Astrocyte (in vitro differentiated cells and primary cell): Measurements from ENCODE around the gene GDF15. TPM values are rescaled to one million over a fixed set of nuclear protein-coding genes. Genes with fewer than 3 reads are reported as not detected.

Experiments used
- DNase-seq: peaks from one replicate; pipeline ENCODE4 v3.0.0-alpha.2; 2010; ENCODE audit warnings: low read depth
- FAIRE-seq: peaks from 2 replicates; lab custom pipeline; 2011; peaks lifted over from hg19 to GRCh38; lab: Jason Lieb, UNC
- H2AFZ ChIP-seq: 2 replicates; pipeline ENCODE4 v1.6.0; 2012; ENCODE audit warnings: low read depth, low read length, inconsistent platforms
- H3K27ac ChIP-seq: 2 replicates; pipeline ENCODE4 v1.5.1; 2011; ENCODE audit warnings: low read depth, low read length, inconsistent platforms
- H3K27me3 ChIP-seq: 2 replicates; pipeline ENCODE4 v1.6.0; 2011; ENCODE audit warnings: low read length, inconsistent platforms; ENCODE audit not compliant: insufficient read depth
- H3K36me3 ChIP-seq: 2 replicates; pipeline ENCODE4 v1.5.1; 2011; ENCODE audit warnings: low read length, inconsistent platforms; ENCODE audit not compliant: insufficient read depth
- H3K4me1 ChIP-seq: 2 replicates; pipeline ENCODE4 v1.5.1; 2011; ENCODE audit warnings: low read length, inconsistent platforms; ENCODE audit not compliant: insufficient read depth
- H3K4me2 ChIP-seq: 2 replicates; pipeline ENCODE4 v1.6.0; 2012; ENCODE audit warnings: low read length, inconsistent platforms
- H3K4me3 ChIP-seq: 2 replicates; pipeline ENCODE4 v1.5.1; 2011; ENCODE audit warnings: low read depth, mild to moderate bottlenecking, low read length, inconsistent platforms; ENCODE audit not compliant: insufficient read depth
- H3K79me2 ChIP-seq: 2 replicates; pipeline ENCODE4 v1.6.0; 2012; ENCODE audit warnings: mild to moderate bottlenecking, low read length, inconsistent platforms; ENCODE audit not compliant: insufficient read depth
- H3K9ac ChIP-seq: 2 replicates; pipeline ENCODE4 v1.6.0; 2012; ENCODE audit warnings: mild to moderate bottlenecking, low read length, inconsistent platforms
- H3K9me3 ChIP-seq: 2 replicates; pipeline ENCODE4 v1.5.1; 2012; ENCODE audit warnings: low read depth, mild to moderate bottlenecking, low read length, inconsistent platforms; ENCODE audit not compliant: insufficient read depth
- H4K20me1 ChIP-seq: 2 replicates; pipeline ENCODE4 v1.6.0; 2012; ENCODE audit warnings: low read length, inconsistent platforms; ENCODE audit not compliant: insufficient read depth
- H3K27ac Mint-ChIP-seq: one replicate; pipeline ENCODE4 v1.8.0; 2021; ENCODE audit warnings: mild to moderate bottlenecking, mixed read lengths; ENCODE audit not compliant: unreplicated experiment
- H3K27me3 Mint-ChIP-seq: one replicate; pipeline ENCODE4 v1.8.0; 2021; ENCODE audit warnings: low read depth, mixed read lengths; ENCODE audit not compliant: unreplicated experiment
- H3K36me3 Mint-ChIP-seq: one replicate; pipeline ENCODE4 v1.8.0; 2021; ENCODE audit warnings: low read depth, mixed read lengths; ENCODE audit not compliant: unreplicated experiment
- H3K4me1 Mint-ChIP-seq: one replicate; pipeline ENCODE4 v1.8.0; 2021; ENCODE audit warnings: low read depth, mixed read lengths; ENCODE audit not compliant: unreplicated experiment
- H3K4me3 Mint-ChIP-seq: one replicate; pipeline ENCODE4 v1.8.0; 2021; ENCODE audit warnings: mild to moderate bottlenecking, moderate library complexity, mixed read lengths; ENCODE audit not compliant: unreplicated experiment
- H3K9me3 Mint-ChIP-seq: one replicate; pipeline ENCODE4 v1.8.0; 2021; ENCODE audit warnings: mild to moderate bottlenecking, mixed read lengths; ENCODE audit not compliant: unreplicated experiment
- EZH2 ChIP-seq: IDR thresholded peaks from 2 replicates; pipeline ENCODE4 v1.6.1; 2012; ENCODE audit warnings: mild to moderate bottlenecking, low read length, inconsistent platforms; ENCODE audit not compliant: insufficient read depth
- total RNA-seq: library from RNA; stranded (reverse); gene quantifications from 2 replicates; pipeline ENCODE4 v1.2.1, GENCODE V29; 2021
- TF ChIP-seq, protein P1 (sequence below): IDR thresholded peaks from 2 replicates; pipeline ENCODE4 v1.5.1; 2011; ENCODE audit warnings: low read depth, mild to moderate bottlenecking, inconsistent platforms, low read length, moderate library complexity; ENCODE audit not compliant: insufficient read depth

Gene GDF15
- total RNA-seq, 1 donor from 2014 or later: 23.2 TPM

DNA sequence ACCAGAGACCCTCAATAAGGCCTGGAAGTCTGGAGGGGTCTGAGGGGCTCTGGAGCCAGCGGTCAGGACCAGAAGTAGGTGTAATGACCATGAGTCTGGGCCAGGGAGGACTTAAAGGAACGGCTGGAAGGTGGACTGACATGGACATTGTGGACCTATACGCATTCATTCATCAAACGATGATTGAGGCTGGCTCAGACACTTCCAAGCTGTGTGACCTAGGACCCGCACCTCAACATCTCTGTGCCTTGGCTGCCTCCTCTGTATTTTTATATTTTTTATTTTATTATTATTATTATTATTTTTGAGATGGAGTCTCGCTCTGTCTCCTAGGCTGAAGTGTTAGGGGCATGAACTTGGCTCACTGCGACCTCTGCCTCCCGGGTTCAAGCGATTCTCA is 20.8 kb downstream of the GDF15 start:
- Histone ChIP-seq H3K36me3 (no peaks in the 10 kb centered on the region), H3K4me2 (no peak overlapping the region), H3K27me3 (no peaks in the 10 kb centered on the region), H3K4me1 (no peaks in the 10 kb centered on the region), H3K9ac (no peak overlapping the region), H3K79me2 (no peaks in the 10 kb centered on the region), H4K20me1 (no peaks in the 10 kb centered on the region), H3K27ac (no peak overlapping the region), H2AFZ (no peak overlapping the region), H3K4me3 (no peak overlapping the region), H3K9me3 (no peaks in the 10 kb centered on the region)
- Mint-ChIP-seq H3K27ac (no peak overlapping the region), H3K4me3 (no peak overlapping the region), H3K9me3 (no peaks in the 10 kb centered on the region), H3K36me3 (no peaks in the 10 kb centered on the region), H3K4me1 (peaks cover 2% of the 10 kb centered on the region), H3K27me3 (peaks cover 7% of the 10 kb centered on the region)
- FAIRE-seq (no peak), DNase-seq (no peak)
- TF ChIP-seq, protein P1, sequence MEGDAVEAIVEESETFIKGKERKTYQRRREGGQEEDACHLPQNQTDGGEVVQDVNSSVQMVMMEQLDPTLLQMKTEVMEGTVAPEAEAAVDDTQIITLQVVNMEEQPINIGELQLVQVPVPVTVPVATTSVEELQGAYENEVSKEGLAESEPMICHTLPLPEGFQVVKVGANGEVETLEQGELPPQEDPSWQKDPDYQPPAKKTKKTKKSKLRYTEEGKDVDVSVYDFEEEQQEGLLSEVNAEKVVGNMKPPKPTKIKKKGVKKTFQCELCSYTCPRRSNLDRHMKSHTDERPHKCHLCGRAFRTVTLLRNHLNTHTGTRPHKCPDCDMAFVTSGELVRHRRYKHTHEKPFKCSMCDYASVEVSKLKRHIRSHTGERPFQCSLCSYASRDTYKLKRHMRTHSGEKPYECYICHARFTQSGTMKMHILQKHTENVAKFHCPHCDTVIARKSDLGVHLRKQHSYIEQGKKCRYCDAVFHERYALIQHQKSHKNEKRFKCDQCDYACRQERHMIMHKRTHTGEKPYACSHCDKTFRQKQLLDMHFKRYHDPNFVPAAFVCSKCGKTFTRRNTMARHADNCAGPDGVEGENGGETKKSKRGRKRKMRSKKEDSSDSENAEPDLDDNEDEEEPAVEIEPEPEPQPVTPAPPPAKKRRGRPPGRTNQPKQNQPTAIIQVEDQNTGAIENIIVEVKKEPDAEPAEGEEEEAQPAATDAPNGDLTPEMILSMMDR: no peak
- TF ChIP-seq EZH2: no peak

DNA sequence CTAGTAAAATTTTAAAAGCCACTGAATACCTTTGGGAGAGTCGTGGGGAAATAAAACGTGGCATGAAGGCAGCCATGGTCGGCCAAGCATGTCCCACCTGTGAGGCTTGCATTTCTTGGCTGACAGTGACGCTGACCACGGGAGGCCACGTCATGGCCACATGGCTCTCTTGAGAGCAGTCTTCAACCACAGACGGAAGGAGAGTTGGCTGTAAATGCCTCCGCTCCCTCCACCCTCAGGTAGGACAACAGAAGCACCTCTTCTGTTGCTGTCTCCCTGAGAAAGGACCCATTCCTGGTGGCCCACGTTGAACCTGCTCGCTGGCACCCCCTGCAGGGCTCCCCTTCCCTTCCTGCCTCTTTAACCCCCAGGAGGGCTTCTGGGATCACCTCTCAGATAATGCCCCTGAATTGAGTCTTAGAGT is 22.1 kb downstream of the GDF15 start:
- Histone ChIP-seq H3K4me1 (no peaks in the 10 kb centered on the region), H3K9ac (no peak overlapping the region), H3K36me3 (no peaks in the 10 kb centered on the region), H2AFZ (peak overlapping the region; percentile 69), H3K9me3 (no peaks in the 10 kb centered on the region), H3K4me2 (no peak overlapping the region), H3K4me3 (no peak overlapping the region), H3K27me3 (no peaks in the 10 kb centered on the region), H4K20me1 (no peaks in the 10 kb centered on the region), H3K79me2 (no peaks in the 10 kb centered on the region), H3K27ac (no peak overlapping the region)
- Mint-ChIP-seq H3K27me3 (peaks cover 14% of the 10 kb centered on the region), H3K4me3 (no peak overlapping the region), H3K4me1 (no peaks in the 10 kb centered on the region), H3K27ac (no peak overlapping the region), H3K36me3 (no peaks in the 10 kb centered on the region), H3K9me3 (no peaks in the 10 kb centered on the region)
- DNase-seq: no peak
- no peak for FAIRE-seq
- TF ChIP-seq EZH2: no peak
- TF ChIP-seq, protein P1: peak; percentile 17

DNA sequence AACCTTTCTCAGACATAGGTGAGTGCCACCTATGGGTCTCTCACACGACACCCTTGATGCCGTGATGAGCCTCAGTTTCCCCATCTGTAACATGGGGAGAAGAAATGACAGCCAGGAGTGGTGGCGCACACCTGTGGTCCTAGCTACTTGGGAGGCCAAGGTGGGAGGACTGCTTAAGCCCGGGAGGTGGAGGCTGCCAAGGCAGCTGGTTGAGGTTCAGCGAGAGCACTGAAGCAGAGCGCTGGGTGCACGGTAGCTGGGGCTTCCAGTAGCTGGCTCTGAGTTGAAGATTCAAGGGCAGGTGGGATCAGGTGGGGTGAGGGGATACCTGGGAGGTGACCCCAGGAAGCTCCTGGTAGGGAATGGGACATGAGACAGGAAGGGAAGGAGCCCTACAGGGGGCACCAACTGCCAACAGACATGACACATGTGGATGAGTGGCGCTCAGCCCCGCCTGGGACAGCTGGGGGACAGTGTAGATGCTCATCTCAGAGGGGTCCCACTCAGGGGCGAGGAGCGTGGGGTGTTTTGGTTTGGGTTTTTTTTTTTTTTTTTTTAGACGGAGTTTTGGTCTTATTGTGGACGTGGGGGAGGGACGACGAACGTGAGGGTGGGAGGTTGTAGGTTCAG is 26.8 kb downstream of the GDF15 start:
- Histone ChIP-seq H4K20me1 (no peaks in the 10 kb centered on the region), H3K9ac (no peak overlapping the region), H3K4me3 (no peak overlapping the region), H3K27me3 (no peaks in the 10 kb centered on the region), H3K9me3 (no peaks in the 10 kb centered on the region), H3K4me1 (peaks cover 30% of the 10 kb centered on the region), H3K27ac (no peak overlapping the region), H3K36me3 (no peaks in the 10 kb centered on the region), H3K79me2 (no peaks in the 10 kb centered on the region), H2AFZ (no peak overlapping the region), H3K4me2 (no peak overlapping the region)
- no peak for DNase-seq
- no peak for TF ChIP-seq EZH2
- TF ChIP-seq, protein P1: no peak
- Mint-ChIP-seq H3K4me1 (peaks cover 10% of the 10 kb centered on the region), H3K27me3 (peaks cover 15% of the 10 kb centered on the region), H3K9me3 (no peaks in the 10 kb centered on the region), H3K36me3 (no peaks in the 10 kb centered on the region), H3K27ac (no peak overlapping the region), H3K4me3 (no peak overlapping the region)
- FAIRE-seq: no peak
